MM.1S (cell line): ENCODE results near the gene DNM1.
"Not testable (repeated sequence)": the region's sequence is repeated elsewhere in the genome, so short reads cannot be mapped to it uniquely, and the experiment has no call there.

Source experiments
- DNase-seq: peaks from one replicate; pipeline ENCODE4 v3.0.0-alpha.2; 2015
- H2AFZ ChIP-seq: fragments of 300-600 bp; sonication (generic); 2 replicates; pipeline ENCODE4 v1.6.0; 2016; ENCODE audit warnings: antibody characterized with exemption, low read length
- H3F3A ChIP-seq: fragments of 300-600 bp; sonication (generic); 2 replicates; pipeline ENCODE4 v1.6.1; 2016; ENCODE audit warnings: mild to moderate bottlenecking, antibody characterized with exemption, low read length, moderate library complexity, mixed read lengths; ENCODE audit not compliant: insufficient read depth
- H3K27ac ChIP-seq: fragments of 300-600 bp; sonication (generic); 2 replicates; pipeline ENCODE4 v1.5.1; 2016; ENCODE audit warnings: mild to moderate bottlenecking, low read length
- H3K27me3 ChIP-seq: fragments of 300-600 bp; sonication (generic); replicated peaks from 2 replicates; pipeline ENCODE4 v1.6.0; 2016; ENCODE audit warnings: low read length; ENCODE audit not compliant: insufficient read depth
- H3K36me3 ChIP-seq: fragments of 300-600 bp; sonication (generic); replicated peaks from 2 replicates; pipeline ENCODE4 v1.6.1; 2016; ENCODE audit warnings: mild to moderate bottlenecking, low read length, mixed read lengths; ENCODE audit not compliant: insufficient read depth
- H3K4me1 ChIP-seq: fragments of 300-600 bp; sonication (generic); 2 replicates; pipeline ENCODE4 v1.6.1; 2016; ENCODE audit warnings: low read length, mixed read lengths
- H3K4me2 ChIP-seq: fragments of 300-600 bp; sonication (generic); 2 replicates; pipeline ENCODE4 v1.6.0; 2016; ENCODE audit warnings: low read depth, low read length
- H3K4me3 ChIP-seq: fragments of 300-600 bp; sonication (generic); 2 replicates; pipeline ENCODE4 v1.5.1; 2016; ENCODE audit warnings: low read length, mixed read lengths
- H3K79me2 ChIP-seq: fragments of 300-600 bp; sonication (generic); 2 replicates; pipeline ENCODE4 v1.6.1; 2016; ENCODE audit warnings: mixed run types, low read length, mixed read lengths
- H3K9ac ChIP-seq: fragments of 300-600 bp; sonication (generic); 2 replicates; pipeline ENCODE4 v1.6.1; 2016; ENCODE audit warnings: low read length, mixed read lengths
- H3K9me2 ChIP-seq: fragments of 300-600 bp; sonication (generic); replicated peaks from 2 replicates; pipeline ENCODE4 v1.6.1; 2016; ENCODE audit warnings: mild to moderate bottlenecking, low read length, mixed read lengths; ENCODE audit not compliant: insufficient read depth
- H3K9me3 ChIP-seq: fragments of 300-600 bp; sonication (generic); replicated peaks from 2 replicates; pipeline ENCODE4 v1.6.1; 2016; ENCODE audit warnings: mild to moderate bottlenecking, low read length, mixed read lengths; ENCODE audit not compliant: insufficient read depth
- H4K20me1 ChIP-seq: fragments of 300-600 bp; sonication (generic); 2 replicates; pipeline ENCODE4 v1.6.1; 2016; ENCODE audit warnings: mild to moderate bottlenecking, low read length, moderate library complexity, mixed read lengths; ENCODE audit not compliant: insufficient read depth
- EZH2 ChIP-seq: fragments of 300-600 bp; sonication (generic); optimal IDR thresholded peaks from 2 replicates; pipeline ENCODE3; 2017; ENCODE audit warnings: low read depth, mild to moderate bottlenecking, antibody characterized with exemption, low read length, mixed read lengths
- EZH2phosphoT487 ChIP-seq: fragments of 300-600 bp; sonication (generic); IDR thresholded peaks from 2 replicates; pipeline ENCODE4 v1.6.1; 2018; ENCODE audit warnings: antibody characterized with exemption, low read length
- TF ChIP-seq, protein P1 (sequence below): fragments of 300-600 bp; sonication (generic); IDR thresholded peaks from 2 replicates; pipeline ENCODE4 v1.5.1; 2016; ENCODE audit warnings: antibody characterized with exemption, low read length, mixed read lengths

DNM1 gene

DNA sequence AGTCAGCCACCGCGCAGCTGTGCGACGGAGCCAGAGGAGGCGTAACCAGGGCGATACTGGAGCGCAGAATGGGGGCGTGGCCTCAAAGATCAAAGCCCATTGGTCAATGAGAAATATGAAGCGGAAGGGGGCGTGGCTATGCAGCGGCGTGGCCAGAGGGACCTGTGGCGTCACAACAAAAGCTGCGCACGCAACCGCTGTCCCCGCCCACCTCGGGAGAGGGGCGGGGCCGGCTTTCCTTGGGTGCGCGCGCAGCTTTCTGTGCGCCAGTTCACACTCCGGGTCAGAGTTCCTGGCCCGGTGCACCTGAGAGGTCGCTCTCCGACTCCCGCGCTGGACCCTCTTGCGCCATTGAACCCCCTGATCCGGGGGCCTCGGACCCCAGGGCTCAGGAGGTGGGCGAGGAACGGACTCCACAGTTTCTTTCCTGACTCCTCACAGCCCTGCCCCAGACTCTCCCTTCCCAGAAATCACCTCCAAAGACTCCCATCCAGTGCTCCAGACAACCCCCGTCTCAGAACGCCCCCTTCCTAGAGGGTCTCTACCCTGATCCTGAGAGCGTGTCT lies 72.9 kb downstream of the DNM1 start, which contains the start of gene SWI5:
TSS of gene SWI5 (plus strand) at position 269 of the 566 bp plus-strand sequence.
- Histone ChIP-seq H3K9me3 (no peaks in the 10 kb centered on the region), H3K4me1 (peaks cover 5% of the 10 kb centered on the region; the same call in 1 of the 2 replicates), H3K9ac (peak within 1 kb of the TSS; percentile 91), H3F3A (no peaks in the 10 kb centered on the region; the same call in 1 of the 2 replicates), H3K79me2 (peaks cover 25% of the 10 kb centered on the region), H3K27me3 (no peaks in the 10 kb centered on the region), H3K4me2 (peak within 1 kb of the TSS; percentile 91), H3K9me2 (no peaks in the 10 kb centered on the region), H4K20me1 (no peaks in the 10 kb centered on the region), H2AFZ (peak within 1 kb of the TSS; percentile 90), H3K36me3 (no peaks in the 10 kb centered on the region), H3K4me3 (peak within 1 kb of the TSS; percentile 93), H3K27ac (peak within 1 kb of the TSS; percentile 19; the same call in 1 of the 2 replicates)
- DNase-seq: peak; percentile 99
- TF ChIP-seq, protein P1, sequence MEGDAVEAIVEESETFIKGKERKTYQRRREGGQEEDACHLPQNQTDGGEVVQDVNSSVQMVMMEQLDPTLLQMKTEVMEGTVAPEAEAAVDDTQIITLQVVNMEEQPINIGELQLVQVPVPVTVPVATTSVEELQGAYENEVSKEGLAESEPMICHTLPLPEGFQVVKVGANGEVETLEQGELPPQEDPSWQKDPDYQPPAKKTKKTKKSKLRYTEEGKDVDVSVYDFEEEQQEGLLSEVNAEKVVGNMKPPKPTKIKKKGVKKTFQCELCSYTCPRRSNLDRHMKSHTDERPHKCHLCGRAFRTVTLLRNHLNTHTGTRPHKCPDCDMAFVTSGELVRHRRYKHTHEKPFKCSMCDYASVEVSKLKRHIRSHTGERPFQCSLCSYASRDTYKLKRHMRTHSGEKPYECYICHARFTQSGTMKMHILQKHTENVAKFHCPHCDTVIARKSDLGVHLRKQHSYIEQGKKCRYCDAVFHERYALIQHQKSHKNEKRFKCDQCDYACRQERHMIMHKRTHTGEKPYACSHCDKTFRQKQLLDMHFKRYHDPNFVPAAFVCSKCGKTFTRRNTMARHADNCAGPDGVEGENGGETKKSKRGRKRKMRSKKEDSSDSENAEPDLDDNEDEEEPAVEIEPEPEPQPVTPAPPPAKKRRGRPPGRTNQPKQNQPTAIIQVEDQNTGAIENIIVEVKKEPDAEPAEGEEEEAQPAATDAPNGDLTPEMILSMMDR: no peak
- TF ChIP-seq EZH2 (no peak), EZH2phosphoT487 (no peak)

DNA sequence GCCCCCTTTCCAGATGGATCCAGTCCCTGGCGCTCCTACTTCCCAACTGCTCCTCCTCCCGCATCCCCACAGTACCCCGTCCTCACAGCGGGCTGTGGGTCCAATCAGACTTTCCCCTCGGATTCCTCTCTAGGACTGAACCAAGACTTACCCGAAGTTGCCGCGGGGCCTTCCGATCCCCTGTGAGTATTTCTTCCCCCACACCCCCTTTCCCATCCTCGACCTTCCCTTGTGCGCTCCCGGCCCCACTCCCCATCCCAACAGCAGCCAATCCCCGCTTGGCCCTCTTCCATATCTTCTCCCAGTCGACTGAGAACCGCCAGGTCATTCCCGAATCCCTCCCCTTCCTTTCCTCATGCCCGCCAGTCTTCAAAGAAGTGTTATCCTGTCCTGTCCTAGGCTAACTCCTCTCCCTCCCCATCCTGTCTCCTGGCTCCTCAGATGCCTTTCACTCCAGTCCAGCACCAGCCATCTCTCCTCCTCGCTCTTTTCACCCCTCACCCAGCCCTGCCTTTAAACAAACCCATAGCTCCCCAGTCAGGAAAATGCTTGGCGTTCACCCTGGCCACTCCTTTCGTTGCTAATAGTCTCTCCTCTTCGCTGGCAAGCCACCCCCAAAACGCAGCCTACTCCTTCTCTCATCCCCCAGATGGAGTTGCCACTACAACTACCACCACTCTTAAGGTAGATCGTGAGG lies 73.5 kb downstream of the DNM1 start:
- Histone ChIP-seq H3K27me3 (no peaks in the 10 kb centered on the region), H3K9me3 (no peaks in the 10 kb centered on the region), H2AFZ (peak overlapping the region; percentile 83), H3K27ac (no peak overlapping the region), H3K36me3 (no peaks in the 10 kb centered on the region), H3K4me1 (peaks cover 5% of the 10 kb centered on the region; the same call in 1 of the 2 replicates), H4K20me1 (no peaks in the 10 kb centered on the region), H3K4me3 (peak overlapping the region; percentile 76), H3F3A (no peaks in the 10 kb centered on the region; the same call in 1 of the 2 replicates), H3K9me2 (no peaks in the 10 kb centered on the region), H3K79me2 (peaks cover 25% of the 10 kb centered on the region), H3K4me2 (peak overlapping the region; percentile 91), H3K9ac (peak overlapping the region; percentile 77)
- DNase-seq: no peak
- TF ChIP-seq, protein P1: no peak
- TF ChIP-seq EZH2phosphoT487 (no peak), EZH2 (no peak)

DNA sequence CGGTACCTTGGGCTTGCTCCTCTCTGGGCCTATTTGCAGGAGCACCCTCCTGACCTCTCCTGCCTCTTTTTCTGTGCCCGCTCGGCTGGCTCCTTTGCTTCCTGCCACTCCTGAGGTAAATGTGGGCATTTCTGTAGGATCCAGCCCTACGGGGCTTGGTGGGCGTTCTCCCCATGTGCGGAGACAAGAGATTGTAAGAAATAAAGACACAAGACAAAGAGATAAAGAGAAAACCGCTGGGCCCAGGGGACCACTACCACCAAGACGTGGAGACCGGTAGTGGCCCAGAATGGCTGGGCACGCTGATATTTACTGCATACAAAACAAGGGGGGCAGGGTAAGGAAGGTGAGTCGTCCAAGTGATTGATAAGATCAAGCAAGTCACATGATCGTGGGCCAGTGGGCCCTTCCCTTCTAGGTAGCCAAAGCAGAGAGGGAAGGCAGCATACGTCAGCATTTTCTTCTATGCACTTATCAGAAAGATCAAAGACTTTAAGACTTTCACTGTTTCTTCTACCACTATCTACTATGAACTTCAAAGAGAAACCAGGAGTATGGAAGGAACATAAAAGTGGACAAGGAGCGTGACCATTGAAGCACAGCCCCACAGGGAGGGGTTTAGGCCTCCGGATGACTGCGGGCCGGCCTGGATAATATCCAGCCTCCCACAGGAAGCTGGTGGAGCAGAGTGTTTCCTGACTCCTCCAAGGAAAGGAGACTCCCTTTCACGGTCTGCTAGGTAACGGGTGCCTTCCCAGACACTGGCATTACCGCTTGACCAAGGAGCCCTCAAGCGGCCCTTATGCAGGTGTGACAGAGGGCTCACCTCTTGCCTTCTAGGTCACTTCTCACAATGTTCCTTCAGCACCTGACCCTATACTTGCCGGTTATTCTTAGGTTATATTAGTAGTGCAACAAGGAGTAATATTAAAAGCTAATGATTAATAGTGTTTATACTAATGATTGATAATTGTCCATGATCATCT lies 76.2 kb downstream of the DNM1 start:
- H3K27ac ChIP-seq, H3K9ac ChIP-seq: not testable (repeated sequence)

More for the DNA sequence above, 76.2 kb downstream of the DNM1 start:
- not testable (repeated sequence) for H3K4me1 ChIP-seq, H3K9me3 ChIP-seq, DNase-seq, H2AFZ ChIP-seq, H3K4me2 ChIP-seq, H3F3A ChIP-seq, H3K36me3 ChIP-seq, H3K27me3 ChIP-seq, H3K9me2 ChIP-seq, H4K20me1 ChIP-seq, H3K4me3 ChIP-seq
- peaks cover 18% of the 10 kb centered on the region for H3K79me2 ChIP-seq
